SU-DHL-6 (cell line): ENCODE results near the gene ERBB4.

Experiments used
- CTCF ChIP-seq: fragments of 200-600 bp; sonication (generic); IDR thresholded peaks from one replicate; pipeline ENCODE4 v1.5.1; 2017; ENCODE audit warnings: antibody characterized with exemption, mild to moderate bottlenecking, low read length, moderate library complexity; ENCODE audit not compliant: insufficient read depth, poor library complexity, severe bottlenecking
- EZH2phosphoT487 ChIP-seq: fragments of 200-600 bp; sonication (generic), shearing (Covaris generic); conservative IDR thresholded peaks from 2 replicates; pipeline ENCODE4 v1.6.1; 2018; ENCODE audit warnings: mild to moderate bottlenecking, antibody characterized with exemption, low read length, moderate library complexity, mixed read lengths

GRCh38 chr2:212180408-212181083 is 358.1 kb downstream of the ERBB4 start:
- TF ChIP-seq CTCF, result no peak
- TF ChIP-seq EZH2phosphoT487, result no peak
